Measurements from ENCODE around the gene SLC35E1.

Gene SLC35E1

DNA sequence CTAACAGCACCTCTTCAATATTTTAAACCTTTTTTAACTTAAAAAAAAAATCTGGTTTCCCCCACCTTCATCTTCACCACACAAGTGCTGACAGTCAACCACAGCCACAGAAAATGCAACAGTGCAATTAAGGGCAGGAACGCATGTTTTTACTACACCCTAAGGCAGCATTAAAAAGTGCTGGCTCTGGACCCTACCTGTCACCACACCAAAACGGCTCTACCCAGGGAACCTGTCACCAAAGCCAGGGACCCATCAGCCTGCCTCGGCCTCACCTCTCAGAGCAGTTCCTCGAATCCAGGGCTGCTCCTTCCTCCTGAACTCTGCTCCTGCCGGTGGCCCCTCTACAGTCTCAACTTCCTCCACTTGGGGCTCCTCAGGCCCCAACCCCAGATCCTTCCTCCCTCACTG lies 22.5 kb upstream of the SLC35E1 start:
- Histone ChIP-seq H3K36me3 (ENCODE audit: insufficient read depth) (no peaks in the 10 kb centered on the region), H3K4me3 (IDR thresholded peaks at IDR 0.05; ENCODE audit: insufficient read depth, low read depth, low read length) (no peak overlapping the region), H3K79me2 (ENCODE audit: insufficient read depth, low read depth) (peaks cover 90% of the 10 kb centered on the region), H3K9ac (peak overlapping the region; percentile 78), H3K4me2 (peak overlapping the region; percentile 99), H3K4me1 (ENCODE audit: low read depth, poor library complexity, severe bottlenecking) (peaks cover 99% of the 10 kb centered on the region), H2AFZ (ENCODE audit: low read depth) (no peak overlapping the region; the same call in 1 of the 2 replicates), H4K20me1 (ENCODE audit: insufficient read depth) (no peaks in the 10 kb centered on the region), H3K27ac (peak overlapping the region; percentile 99), H3K27me3 (ENCODE audit: insufficient read depth, low read depth) (no peaks in the 10 kb centered on the region)
- no peak for TF ChIP-seq CTCF (conservative IDR thresholded peaks at IDR 0.05; ENCODE audit: low read depth, low read length)

- no peak for TF ChIP-seq CTCF (conservative IDR thresholded peaks at IDR 0.05; ENCODE audit: low read depth, low read length)
- Histone ChIP-seq H3K4me3 (IDR thresholded peaks at IDR 0.05; ENCODE audit: insufficient read depth, low read depth, low read length) (no peak overlapping the region), H3K9ac (peak overlapping the region; percentile 78; the same call in 1 of the 2 replicates), H2AFZ (ENCODE audit: low read depth) (no peak overlapping the region), H3K4me2 (peak overlapping the region; percentile 99), H3K4me1 (ENCODE audit: low read depth, poor library complexity, severe bottlenecking) (peaks cover 100% of the 10 kb centered on the region), H3K36me3 (ENCODE audit: insufficient read depth) (no peaks in the 10 kb centered on the region), H4K20me1 (ENCODE audit: insufficient read depth) (no peaks in the 10 kb centered on the region), H3K27ac (peak overlapping the region; percentile 99), H3K79me2 (ENCODE audit: insufficient read depth, low read depth) (peaks cover 90% of the 10 kb centered on the region), H3K27me3 (ENCODE audit: insufficient read depth, low read depth) (no peaks in the 10 kb centered on the region)
Measured at GRCh38 chr19:16594131-16594586, 21.9 kb upstream of the SLC35E1 start.

- Histone ChIP-seq H3K36me3 (ENCODE audit: insufficient read depth) (no peaks in the 10 kb centered on the region), H3K4me2 (peak overlapping the region; percentile 99), H3K27me3 (ENCODE audit: insufficient read depth, low read depth) (no peaks in the 10 kb centered on the region), H3K4me1 (ENCODE audit: low read depth, poor library complexity, severe bottlenecking) (peaks cover 97% of the 10 kb centered on the region), H3K9ac (peak overlapping the region; percentile 78), H3K4me3 (IDR thresholded peaks at IDR 0.05; ENCODE audit: insufficient read depth, low read depth, low read length) (no peak overlapping the region), H3K79me2 (ENCODE audit: insufficient read depth, low read depth) (peaks cover 90% of the 10 kb centered on the region), H3K27ac (peak overlapping the region; percentile 99), H4K20me1 (ENCODE audit: insufficient read depth) (no peaks in the 10 kb centered on the region), H2AFZ (ENCODE audit: low read depth) (no peak overlapping the region)
- no peak for TF ChIP-seq CTCF (conservative IDR thresholded peaks at IDR 0.05; ENCODE audit: low read depth, low read length)
Measured at GRCh38 chr19:16593181-16593580, 21.0 kb upstream of the SLC35E1 start.

DNA sequence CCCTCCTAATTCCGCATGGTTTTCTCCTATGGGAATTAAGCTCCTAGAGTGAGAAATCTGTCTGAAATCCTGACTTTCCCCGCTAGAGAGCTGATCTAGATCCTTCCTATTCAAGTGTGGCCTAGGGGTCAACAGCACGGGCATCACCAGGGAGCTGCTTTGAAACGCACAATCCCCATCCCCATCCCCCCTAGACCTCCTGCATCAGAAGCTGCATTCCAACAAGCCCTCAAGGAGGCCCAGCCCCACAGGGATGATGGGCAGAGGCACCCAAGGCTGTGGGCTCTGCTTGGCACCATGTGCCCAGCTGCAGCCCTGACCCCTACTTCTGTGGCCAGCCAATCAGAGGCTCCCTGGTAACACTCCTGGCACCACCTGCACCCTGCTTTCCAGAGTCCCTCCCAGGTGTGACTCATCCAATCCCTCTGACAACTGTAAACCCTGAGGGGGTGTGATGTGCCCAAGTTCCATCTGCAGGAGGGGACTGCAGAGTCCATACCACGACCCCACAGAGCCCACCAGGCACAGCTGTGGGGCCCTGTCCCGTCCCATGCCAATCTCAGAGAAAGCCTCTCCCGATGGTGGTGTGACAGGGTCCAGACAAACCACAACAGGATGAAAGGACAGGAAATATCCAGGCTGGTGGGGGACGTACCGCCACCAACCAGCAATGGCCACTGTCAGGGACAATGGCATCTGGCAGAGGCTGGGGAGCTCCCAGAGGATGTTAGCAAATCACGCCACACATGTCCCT lies 19.8 kb upstream of the SLC35E1 start:
- Histone ChIP-seq H3K4me1 (ENCODE audit: low read depth, poor library complexity, severe bottlenecking) (peaks cover 85% of the 10 kb centered on the region), H3K4me2 (peak overlapping the region; percentile 99; the same call in 1 of the 2 replicates), H3K36me3 (ENCODE audit: insufficient read depth) (no peaks in the 10 kb centered on the region), H2AFZ (ENCODE audit: low read depth) (no peak overlapping the region), H3K79me2 (ENCODE audit: insufficient read depth, low read depth) (peaks cover 90% of the 10 kb centered on the region), H4K20me1 (ENCODE audit: insufficient read depth) (no peaks in the 10 kb centered on the region), H3K27me3 (ENCODE audit: insufficient read depth, low read depth) (no peaks in the 10 kb centered on the region), H3K4me3 (IDR thresholded peaks at IDR 0.05; ENCODE audit: insufficient read depth, low read depth, low read length) (no peak overlapping the region), H3K27ac (no peak overlapping the region; the same call in 1 of the 2 replicates), H3K9ac (no peak overlapping the region)
- no peak for TF ChIP-seq CTCF (conservative IDR thresholded peaks at IDR 0.05; ENCODE audit: low read depth, low read length)
